Smooth muscle cell (in vitro differentiated cells): ENCODE data around the gene ERMAP. TPM values are rescaled to one million over a fixed set of nuclear protein-coding genes. Genes with fewer than 3 reads are reported as not detected.

Experiments
- DNase-seq: peaks from one replicate; lab custom pipeline; 2025; ENCODE audit not compliant: unreplicated experiment; lab: John Stamatoyannopoulos, UW
- H2AFZ ChIP-seq: fragments of 200-600 bp; sonication (generic); 2 replicates; pipeline ENCODE4 v1.6.0; 2016; ENCODE audit warnings: antibody characterized with exemption, low read depth, mild to moderate bottlenecking
- H3F3A ChIP-seq: fragments of 200-600 bp; sonication (generic); 2 replicates; pipeline ENCODE4 v1.6.0; 2017; ENCODE audit warnings: antibody characterized with exemption, low read depth
- H3K27ac ChIP-seq: fragments of 200-600 bp; sonication (generic); 2 replicates; pipeline ENCODE4 v1.5.1; 2016; ENCODE audit warnings: low read depth, mild to moderate bottlenecking
- H3K27me3 ChIP-seq: fragments of 200-600 bp; sonication (generic); 2 replicates; pipeline ENCODE4 v1.6.1; 2016; ENCODE audit warnings: low read depth, mild to moderate bottlenecking
- H3K36me3 ChIP-seq: fragments of 200-600 bp; sonication (generic); 2 replicates; pipeline ENCODE4 v1.5.1; 2016; ENCODE audit warnings: low read depth
- H3K4me1 ChIP-seq: fragments of 200-600 bp; sonication (generic); 2 replicates; pipeline ENCODE4 v1.5.1; 2016; ENCODE audit warnings: low read depth
- H3K4me2 ChIP-seq: fragments of 200-600 bp; sonication (generic); 2 replicates; pipeline ENCODE4 v1.6.0; 2016; ENCODE audit warnings: mild to moderate bottlenecking
- H3K4me3 ChIP-seq: fragments of 200-600 bp; sonication (generic); 2 replicates; pipeline ENCODE4 v1.5.1; 2016; ENCODE audit warnings: mild to moderate bottlenecking
- H3K79me2 ChIP-seq: fragments of 200-600 bp; sonication (generic); 2 replicates; pipeline ENCODE4 v1.6.0; 2016; ENCODE audit warnings: low read depth, mild to moderate bottlenecking
- H3K9ac ChIP-seq: fragments of 200-600 bp; sonication (generic); 2 replicates; pipeline ENCODE4 v1.6.0; 2016; ENCODE audit warnings: low read depth
- H3K9me3 ChIP-seq: fragments of 200-600 bp; sonication (generic); replicated peaks from 2 replicates; pipeline ENCODE4 v1.5.1; 2016; ENCODE audit warnings: low read depth
- H4K20me1 ChIP-seq: fragments of 200-600 bp; sonication (generic); 2 replicates; pipeline ENCODE4 v1.6.0; 2016; ENCODE audit warnings: low read depth
- WGBS: methylation state at CpG from one replicate; pipeline ENCODE4 v1.1.7; 2016; ENCODE audit warnings: low lambda C conversion rate; 5-methylcytosine and 5-hydroxymethylcytosine counted together
- polyA plus RNA-seq: library from polyadenylated mRNA; unstranded; fragments of >200 nt; fragmentation: Nextera tagmentation; extraction: Ambion mirVana; gene quantifications from 2 replicates; pipeline ENCODE4 v1.2.1, GENCODE V29; 2016
- total RNA-seq: library from RNA; depleted of rRNA; stranded (reverse); fragments of >200 nt; gene quantifications from 2 replicates; pipeline ENCODE4 v1.2.3, GENCODE V29; 2014
- TF ChIP-seq, protein P1 (sequence below): fragments of 200-600 bp; sonication (generic); IDR thresholded peaks from 2 replicates; pipeline ENCODE4 v1.5.1; 2017; ENCODE audit warnings: borderline replicate concordance, mild to moderate bottlenecking, antibody characterized with exemption; ENCODE audit not compliant: insufficient read depth, poor library complexity, severe bottlenecking

ERMAP gene
- total and polyA plus RNA-seq, 2 experiments from 2014 or later = 4.1 to 5.1 TPM

DNA sequence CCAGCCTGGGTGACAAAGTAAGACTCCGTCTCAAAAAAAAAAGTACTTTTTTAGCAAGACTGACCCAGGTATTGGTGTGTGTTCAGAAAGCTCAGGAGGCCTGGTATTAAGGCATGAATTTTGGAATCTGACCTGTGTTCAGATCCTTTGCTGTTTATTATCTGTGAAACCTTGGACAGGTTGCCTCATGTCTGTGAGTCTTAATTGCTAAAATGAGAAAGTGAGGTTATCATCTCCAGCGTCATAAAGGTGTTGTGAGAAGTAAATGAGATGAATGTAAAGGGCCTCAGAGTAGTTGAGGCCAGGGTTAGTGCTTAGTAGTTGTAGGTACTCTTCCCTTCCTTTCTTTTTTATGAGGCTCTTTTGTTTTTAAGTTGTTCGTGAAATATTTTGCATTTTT, 47.1 kb upstream of the ERMAP start:
- Histone ChIP-seq H3K9ac (no peak overlapping the region), H2AFZ (no peak overlapping the region), H3K27ac (no peak overlapping the region), H3K36me3 (no peaks in the 10 kb centered on the region), H4K20me1 (peaks cover 40% of the 10 kb centered on the region), H3K27me3 (no peaks in the 10 kb centered on the region), H3K79me2 (peaks cover 74% of the 10 kb centered on the region), H3K9me3 (no peaks in the 10 kb centered on the region), H3K4me1 (peaks cover 9% of the 10 kb centered on the region), H3K4me3 (no peak overlapping the region), H3K4me2 (no peak overlapping the region), H3F3A (peaks cover 7% of the 10 kb centered on the region)
- TF ChIP-seq, protein P1, sequence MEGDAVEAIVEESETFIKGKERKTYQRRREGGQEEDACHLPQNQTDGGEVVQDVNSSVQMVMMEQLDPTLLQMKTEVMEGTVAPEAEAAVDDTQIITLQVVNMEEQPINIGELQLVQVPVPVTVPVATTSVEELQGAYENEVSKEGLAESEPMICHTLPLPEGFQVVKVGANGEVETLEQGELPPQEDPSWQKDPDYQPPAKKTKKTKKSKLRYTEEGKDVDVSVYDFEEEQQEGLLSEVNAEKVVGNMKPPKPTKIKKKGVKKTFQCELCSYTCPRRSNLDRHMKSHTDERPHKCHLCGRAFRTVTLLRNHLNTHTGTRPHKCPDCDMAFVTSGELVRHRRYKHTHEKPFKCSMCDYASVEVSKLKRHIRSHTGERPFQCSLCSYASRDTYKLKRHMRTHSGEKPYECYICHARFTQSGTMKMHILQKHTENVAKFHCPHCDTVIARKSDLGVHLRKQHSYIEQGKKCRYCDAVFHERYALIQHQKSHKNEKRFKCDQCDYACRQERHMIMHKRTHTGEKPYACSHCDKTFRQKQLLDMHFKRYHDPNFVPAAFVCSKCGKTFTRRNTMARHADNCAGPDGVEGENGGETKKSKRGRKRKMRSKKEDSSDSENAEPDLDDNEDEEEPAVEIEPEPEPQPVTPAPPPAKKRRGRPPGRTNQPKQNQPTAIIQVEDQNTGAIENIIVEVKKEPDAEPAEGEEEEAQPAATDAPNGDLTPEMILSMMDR = no peak
- WGBS = 96% methylated on average over 3 of the region's 3 CpGs
- no peak for DNase-seq

DNA sequence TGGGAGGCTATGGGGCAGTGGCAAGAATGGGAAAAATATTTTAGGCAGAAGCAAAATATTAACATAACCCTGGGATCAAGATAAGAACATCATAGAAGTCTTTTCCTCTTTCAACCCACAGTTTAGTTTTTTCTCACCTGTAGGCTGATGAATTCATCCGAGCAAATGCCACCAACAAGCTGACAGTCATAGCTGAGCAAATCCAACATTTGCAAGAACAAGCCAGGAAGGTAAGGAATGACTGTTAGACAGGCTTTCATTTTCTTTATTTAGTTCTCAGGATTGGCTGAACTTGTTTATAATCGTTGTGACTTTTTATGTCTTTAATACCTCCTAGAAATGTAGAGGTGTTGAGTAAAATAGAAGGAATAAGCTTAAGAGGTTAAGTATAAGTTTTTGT, 43.5 kb upstream of the ERMAP start:
- peaks cover 45% of the 10 kb centered on the region for H3K79me2 ChIP-seq
- no peak overlapping the region for H3K9ac ChIP-seq
- TF ChIP-seq, protein P1 = no peak
- no peak overlapping the region for H2AFZ ChIP-seq
- no peaks in the 10 kb centered on the region for H3K9me3 ChIP-seq
- peaks cover 1% of the 10 kb centered on the region for H3K4me1 ChIP-seq
- DNase-seq = no peak
- H4K20me1 ChIP-seq = peaks cover 42% of the 10 kb centered on the region
- WGBS = 77% methylated on average over 2 of the region's 2 CpGs
- H3K4me2 ChIP-seq = no peak overlapping the region
- H3K36me3 ChIP-seq = no peaks in the 10 kb centered on the region
- H3K4me3 ChIP-seq = no peak overlapping the region
- no peak overlapping the region for H3K27ac ChIP-seq
- no peaks in the 10 kb centered on the region for H3F3A ChIP-seq
- H3K27me3 ChIP-seq = no peaks in the 10 kb centered on the region

DNA sequence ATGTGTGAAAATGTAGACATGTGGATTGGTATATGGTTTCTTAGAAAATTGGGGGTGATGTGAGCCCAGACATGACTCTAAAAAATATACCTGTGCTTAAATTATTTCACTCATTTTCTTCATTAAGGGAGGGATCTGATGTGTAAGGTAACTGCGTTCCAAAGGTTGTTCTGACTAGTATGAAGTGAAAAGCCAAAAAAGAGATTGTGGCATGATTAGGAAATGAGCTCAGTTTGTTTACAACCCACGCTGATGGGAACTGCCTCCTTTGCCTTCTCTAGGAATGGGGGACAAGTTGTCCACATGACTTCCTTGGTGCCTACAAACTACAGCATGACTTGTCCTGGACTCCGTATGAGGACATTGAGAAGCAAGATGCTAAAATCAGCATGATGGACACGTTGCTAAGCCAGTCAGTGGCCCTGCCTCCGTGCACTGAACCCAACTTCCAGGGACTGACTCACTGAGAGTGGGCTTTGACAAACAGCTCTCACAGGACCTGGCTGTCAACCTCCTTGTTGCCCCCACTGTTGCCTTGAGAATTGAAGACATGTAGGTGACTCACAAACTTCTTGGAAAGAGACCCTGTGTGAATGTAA, 41.9 kb upstream of the ERMAP start:
- Histone ChIP-seq H2AFZ (no peak overlapping the region), H3K27ac (no peak overlapping the region), H3K9me3 (no peaks in the 10 kb centered on the region), H3F3A (no peaks in the 10 kb centered on the region), H3K4me2 (no peak overlapping the region), H3K79me2 (peaks cover 30% of the 10 kb centered on the region), H3K36me3 (no peaks in the 10 kb centered on the region), H3K9ac (no peak overlapping the region), H4K20me1 (peaks cover 42% of the 10 kb centered on the region), H3K4me3 (no peak overlapping the region), H3K27me3 (no peaks in the 10 kb centered on the region), H3K4me1 (no peaks in the 10 kb centered on the region)
- TF ChIP-seq, protein P1 = no peak
- DNase-seq = no peak
- 93% methylated on average over 5 of the region's 5 CpGs for WGBS

DNA sequence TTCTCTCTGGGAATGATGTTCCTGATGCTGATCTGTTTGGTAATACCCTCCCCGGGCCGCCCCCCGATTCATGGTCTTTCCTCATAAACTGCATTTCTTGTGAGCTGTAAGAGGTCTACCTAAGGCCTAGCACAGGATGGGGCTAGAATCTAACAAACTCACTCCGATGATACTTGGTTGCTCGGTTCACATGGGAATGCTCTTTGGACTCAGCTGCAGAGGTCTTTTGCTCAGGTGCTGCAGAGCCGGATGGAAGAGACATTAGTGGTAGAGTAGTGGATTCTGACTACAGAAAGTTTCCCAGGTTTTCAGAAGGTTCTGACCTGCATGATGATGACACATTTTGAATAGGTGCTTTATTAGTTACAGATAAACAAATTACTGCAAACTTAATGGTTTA, 40.4 kb upstream of the ERMAP start:
- H3K4me2 ChIP-seq = no peak overlapping the region
- no peaks in the 10 kb centered on the region for H3K27me3 ChIP-seq
- no peaks in the 10 kb centered on the region for H3F3A ChIP-seq
- no peaks in the 10 kb centered on the region for H3K36me3 ChIP-seq
- no peak overlapping the region for H3K27ac ChIP-seq
- H3K4me1 ChIP-seq = no peaks in the 10 kb centered on the region
- no peaks in the 10 kb centered on the region for H3K9me3 ChIP-seq
- WGBS = 96% methylated on average over 6 of the region's 6 CpGs
- TF ChIP-seq, protein P1 = no peak
- peaks cover 16% of the 10 kb centered on the region for H3K79me2 ChIP-seq
- DNase-seq = no peak
- H4K20me1 ChIP-seq = peaks cover 34% of the 10 kb centered on the region
- H2AFZ ChIP-seq = no peak overlapping the region
- H3K9ac ChIP-seq = no peak overlapping the region
- no peak overlapping the region for H3K4me3 ChIP-seq
